H1 (cell line): Measurements from ENCODE around the gene ARPC2. TPM values are rescaled to one million over a fixed set of nuclear protein-coding genes. Genes with fewer than 3 reads are reported as not detected.

Experiments used
- CTCF ChIA-PET: fragments of 300-600 bp; sonication (Branson Sonifier 250); formaldehyde crosslinking; loops from one replicate; lab custom pipeline; 2021; ENCODE audit not compliant: partially characterized antibody; lab: Charles Lee
- POLR2A ChIA-PET: fragments of 300-600 bp; sonication (Branson Sonifier 250); formaldehyde crosslinking; loops from one replicate; lab custom pipeline; 2021; ENCODE audit warnings: inconsistent platforms; ENCODE audit not compliant: partially characterized antibody; lab: Charles Lee
- DNase-seq, 2 experiments: peaks; one replicate each; pipeline versions ENCODE4 v3.0.0 to v3.0.0-alpha.2; 2010 to 2022; ENCODE audit warnings: low spot score in 2 of 2, low read depth in 1 of 2, mixed read lengths in 1 of 2
- FAIRE-seq: peaks from 2 replicates; lab custom pipeline; 2011; peaks lifted over from hg19 to GRCh38; lab: Jason Lieb, UNC
- H2AFZ ChIP-seq: 2 replicates; pipeline ENCODE4 v1.8.1; 2012; ENCODE audit warnings: low read length, inconsistent platforms
- H2AK5ac ChIP-seq: 2 replicates; pipeline ENCODE4 v1.6.1; 2013; ENCODE audit warnings: low read depth, low read length
- H2BK120ac ChIP-seq: replicated peaks from 2 replicates; pipeline ENCODE3; 2013; ENCODE audit warnings: low read depth, low read length, inconsistent platforms
- H2BK12ac ChIP-seq: 2 replicates; pipeline ENCODE4 v1.6.1; 2013; ENCODE audit warnings: low read depth, low read length
- H2BK15ac ChIP-seq: 2 replicates; pipeline ENCODE4 v1.6.1; 2013; ENCODE audit warnings: low read length
- H2BK20ac ChIP-seq: 2 replicates; pipeline ENCODE4 v1.6.1; 2013; ENCODE audit warnings: low read length
- H2BK5ac ChIP-seq: 2 replicates; pipeline ENCODE4 v1.6.1; 2013; ENCODE audit warnings: low read depth, low read length
- H3K14ac ChIP-seq: 2 replicates; pipeline ENCODE4 v1.6.1; 2013; ENCODE audit warnings: inconsistent platforms; ENCODE audit not compliant: insufficient read length
- H3K18ac ChIP-seq: 2 replicates; pipeline ENCODE4 v1.6.1; 2013; ENCODE audit warnings: low read length; ENCODE audit errors: extremely low read depth
- H3K23ac ChIP-seq: 2 replicates; pipeline ENCODE4 v1.6.1; 2013; ENCODE audit warnings: inconsistent platforms; ENCODE audit not compliant: insufficient read length
- H3K23me2 ChIP-seq: 2 replicates; pipeline ENCODE4 v1.6.1; 2013; ENCODE audit warnings: low read depth, low read length
- H3K27ac ChIP-seq: 2 replicates; pipeline ENCODE4 v1.6.1; 2011; ENCODE audit warnings: low read depth, low read length, inconsistent platforms
- H3K27me3 ChIP-seq, 4 experiments: replicated peaks in 1 of 4; 1 replicate in 1 of 4; 2 replicates in 3 of 4; pipeline versions ENCODE4 v1.6.1 to v1.8.1; 2011 to 2013; ENCODE audit warnings: low read length in 3 of 4, mild to moderate bottlenecking in 3 of 4, inconsistent platforms in 2 of 4, mixed read lengths in 2 of 4, moderate library complexity in 1 of 4; ENCODE audit not compliant: control insufficient read depth in 3 of 4, insufficient read depth in 3 of 4; ENCODE audit errors: extremely low read depth in 1 of 4
- H3K36me3 ChIP-seq, 4 experiments: 2 replicates each; pipeline versions ENCODE4 v1.6.1 to v1.8.1; 2011 to 2013; ENCODE audit warnings: mild to moderate bottlenecking in 4 of 4, low read length in 3 of 4, moderate library complexity in 2 of 4, control low read depth in 1 of 4, inconsistent platforms in 1 of 4; ENCODE audit not compliant: insufficient read depth in 4 of 4, control insufficient read depth in 2 of 4
- H3K4ac ChIP-seq: replicated peaks from 2 replicates; pipeline ENCODE3; 2013; ENCODE audit warnings: low read length, low read depth, mixed read lengths, inconsistent platforms; ENCODE audit not compliant: insufficient read length
- H3K4me1 ChIP-seq, 4 experiments: replicated peaks in 1 of 4; 1 replicate in 1 of 4; 2 replicates in 3 of 4; pipeline versions ENCODE4 v1.6.1 to v1.8.1; 2011 to 2013; ENCODE audit warnings: low read length in 3 of 4, inconsistent platforms in 2 of 4, mixed read lengths in 1 of 4; ENCODE audit not compliant: insufficient read depth in 4 of 4, control insufficient read depth in 3 of 4
- H3K4me2 ChIP-seq, 2 experiments: 2 replicates each; pipeline versions ENCODE4 v1.6.1 to v1.8.1; 2011 to 2013; ENCODE audit warnings: low read depth in 2 of 2, low read length in 2 of 2, control low read depth in 1 of 2, inconsistent platforms in 1 of 2, mild to moderate bottlenecking in 1 of 2; ENCODE audit not compliant: insufficient read depth in 1 of 2
- H3K4me3 ChIP-seq, 4 experiments: fragments of 200-600, 300-600 bp in 1 of 4; sonication (generic), shearing (Covaris generic), sonication (Bioruptor Twin) in 1 of 4; 2 replicates each; pipeline versions ENCODE4 v1.5.1 to v1.8.1; 2011 to 2016; ENCODE audit warnings: low read length in 4 of 4, low read depth in 3 of 4, control low read depth in 2 of 4, inconsistent platforms in 2 of 4, mild to moderate bottlenecking in 2 of 4, mixed read lengths in 1 of 4, moderate library complexity in 1 of 4; ENCODE audit not compliant: insufficient read depth in 2 of 4; ENCODE audit errors: extremely low read depth in 1 of 4
- H3K56ac ChIP-seq: replicated peaks from 2 replicates; pipeline ENCODE3; 2013; ENCODE audit warnings: low read depth, mild to moderate bottlenecking, mixed read lengths, low read length, inconsistent platforms; ENCODE audit not compliant: insufficient read length
- H3K79me1 ChIP-seq: 2 replicates; pipeline ENCODE4 v1.6.1; 2013; ENCODE audit warnings: low read depth, low read length, control low read depth
- H3K79me2 ChIP-seq, 2 experiments: 2 replicates each; pipeline versions ENCODE4 v1.6.1 to v1.8.1; 2012 to 2013; ENCODE audit warnings: low read length in 2 of 2, mild to moderate bottlenecking in 2 of 2, inconsistent platforms in 1 of 2; ENCODE audit not compliant: insufficient read depth in 2 of 2, control insufficient read depth in 1 of 2
- H3K9ac ChIP-seq, 4 experiments: replicated peaks in 1 of 4; 1 replicate in 1 of 4; 2 replicates in 3 of 4; pipeline versions ENCODE4 v1.6.1 to v1.8.1; 2011 to 2013; ENCODE audit warnings: low read depth in 3 of 4, low read length in 3 of 4, control low read depth in 2 of 4, mild to moderate bottlenecking in 2 of 4, moderate library complexity in 2 of 4, inconsistent platforms in 1 of 4; ENCODE audit errors: extremely low read depth in 1 of 4
- H3K9me3 ChIP-seq, 2 experiments: 2 replicates each; pipeline versions ENCODE4 v1.6.1 to v1.8.1; 2012 to 2013; ENCODE audit warnings: mild to moderate bottlenecking in 2 of 2, moderate library complexity in 2 of 2, control low read depth in 1 of 2, inconsistent platforms in 1 of 2, low read depth in 1 of 2, low read length in 1 of 2, mixed read lengths in 1 of 2; ENCODE audit not compliant: insufficient read depth in 2 of 2
- H4K20me1 ChIP-seq, 2 experiments: replicated peaks in 1 of 2; 2 replicates each; pipeline versions ENCODE3 to v1.8.1; 2011 to 2013; ENCODE audit warnings: inconsistent platforms in 2 of 2, low read length in 2 of 2, mild to moderate bottlenecking in 1 of 2; ENCODE audit not compliant: insufficient read depth in 2 of 2, control insufficient read depth in 1 of 2
- H4K5ac ChIP-seq: 2 replicates; pipeline ENCODE4 v1.6.1; 2013; ENCODE audit warnings: low read length, low read depth, mixed read lengths, inconsistent platforms; ENCODE audit not compliant: insufficient read length
- H4K8ac ChIP-seq: 2 replicates; pipeline ENCODE4 v1.8.0; 2013; ENCODE audit warnings: mild to moderate bottlenecking, moderate library complexity, low read length, inconsistent platforms; ENCODE audit not compliant: insufficient read depth; ENCODE audit errors: extremely low read depth
- H4K91ac ChIP-seq: replicated peaks from 2 replicates; pipeline ENCODE3; 2013; ENCODE audit warnings: low read length, mixed read lengths, inconsistent platforms; ENCODE audit not compliant: insufficient read length
- ZNF274 ChIP-seq: IDR thresholded peaks from 2 replicates; pipeline ENCODE4 v1.7.0; 2012; ENCODE audit warnings: low read length, borderline replicate concordance; ENCODE audit errors: extremely low read depth
- WGBS, 2 experiments: shearing (Covaris generic) in 1 of 2; methylation state at CpG; one replicate each; pipeline versions ENCODE4 v1.1.6 to v1.1.7; 2013 to 2015; ENCODE audit warnings: low lambda C conversion rate in 2 of 2, mixed read lengths in 2 of 2, inconsistent platforms in 1 of 2, low coverage in 1 of 2, missing lambda C conversion rate in 1 of 2; ENCODE audit not compliant: insufficient replicate concordance in 2 of 2, insufficient coverage in 1 of 2, insufficient read length in 1 of 2; ENCODE audit errors: extremely low coverage in 1 of 2, missing lambda C conversion rate in 1 of 2; 5-methylcytosine and 5-hydroxymethylcytosine counted together
- polyA plus RNA-seq, 7 experiments: library from polyadenylated mRNA; depleted of rRNA in 3 of 7; stranded (reverse) in 5 of 7; unstranded in 2 of 7; fragments of >200 nt in 5 of 7; fragments of 200-250 nt in 2 of 7; gene quantifications; 1 replicate in 5 of 7; 2 replicates in 1 of 7; 4 replicates in 1 of 7; pipeline versions ENCODE4 v1.2.1 to v1.2.3, GENCODE V29; 2011 to 2013; ENCODE audit warnings: missing spikeins in 2 of 7, mixed read lengths in 2 of 7
- total RNA-seq: library from RNA; stranded (reverse); fragmentation: NEBNext Ultra II Directional; extraction: Animal tissue kit (Norgen Biotek cat#: 25700); gene quantifications from 2 replicates; pipeline ENCODE4 v1.2.1, GENCODE V29; 2021
- TF ChIP-seq, protein P1 (sequence below): IDR thresholded peaks from 2 replicates; pipeline ENCODE4 v1.6.1; 2012; ENCODE audit warnings: inconsistent platforms

ARPC2 gene
- total and polyA plus RNA-seq, 2 of the 8 experiments (the other 6 are each of a cell fraction or from before 2014, with no cell fraction given): 174 to 195 TPM

DNA sequence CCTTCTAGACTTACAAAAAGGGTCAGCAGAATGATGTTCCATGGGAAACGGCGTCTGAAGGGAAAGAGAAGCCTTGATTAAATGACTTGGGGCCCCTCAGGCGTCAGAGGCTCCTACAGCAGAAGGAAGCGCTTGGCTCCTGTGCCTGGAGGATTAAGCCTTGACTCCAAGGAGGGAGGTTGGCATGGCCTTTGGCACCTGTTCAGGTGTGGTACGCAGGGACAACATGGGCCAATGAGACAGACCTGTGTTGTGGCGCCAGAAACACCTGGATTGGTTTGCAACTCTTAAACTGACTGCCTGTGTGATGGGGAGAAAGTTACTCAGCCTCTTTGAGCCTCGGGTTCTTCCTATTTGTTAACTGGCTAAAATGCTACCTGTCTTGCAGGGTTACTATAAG lies 60.9 kb downstream of the ARPC2 start:
- Histone ChIP-seq H3K36me3 (peaks cover 0 to 41% (median 9%) of the 10 kb centered on the region in 4 experiments; a peak in 6 of 8 replicates), H4K20me1 (peaks cover 0 to 18% of the 10 kb centered on the region in 2 experiments), H3K23ac (no peak overlapping the region), H2AK5ac (no peak overlapping the region), H4K91ac (no peak overlapping the region), H4K8ac (no peak overlapping the region), H2BK120ac (no peak overlapping the region), H3K79me1 (no peaks in the 10 kb centered on the region), H3K56ac (no peak overlapping the region), H3K9me3 (no peaks in the 10 kb centered on the region), H3K18ac (no peak overlapping the region), H2BK5ac (no peak overlapping the region), H3K79me2 (no peaks in the 10 kb centered on the region), H2AFZ (no peak overlapping the region), H3K4me2 (no peak overlapping the region), H2BK20ac (no peak overlapping the region), H3K9ac (no peak overlapping the region), H3K4me1 (peaks cover 0 to 1% (median 0%) of the 10 kb centered on the region in 4 experiments; a peak in 2 of 7 replicates), H2BK15ac (no peak overlapping the region), H3K4ac (no peak overlapping the region), H3K4me3 (no peak overlapping the region), H3K23me2 (no peaks in the 10 kb centered on the region), H4K5ac (no peak overlapping the region), H3K27ac (no peak overlapping the region), H2BK12ac (no peak overlapping the region), H3K14ac (no peak overlapping the region), H3K27me3 (no peaks in the 10 kb centered on the region)
- TF ChIP-seq, protein P1, sequence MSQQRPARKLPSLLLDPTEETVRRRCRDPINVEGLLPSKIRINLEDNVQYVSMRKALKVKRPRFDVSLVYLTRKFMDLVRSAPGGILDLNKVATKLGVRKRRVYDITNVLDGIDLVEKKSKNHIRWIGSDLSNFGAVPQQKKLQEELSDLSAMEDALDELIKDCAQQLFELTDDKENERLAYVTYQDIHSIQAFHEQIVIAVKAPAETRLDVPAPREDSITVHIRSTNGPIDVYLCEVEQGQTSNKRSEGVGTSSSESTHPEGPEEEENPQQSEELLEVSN: no peak
- no peak for TF ChIP-seq ZNF274
- no peak for DNase-seq
- FAIRE-seq: no peak
- WGBS, 2 experiments: 73% methylated on average over 7 of the region's 7 CpGs; no CpG with 5 or more reads in 1 of the 2 experiments
- ChIA-PET POLR2A (interaction anchor here (1.1 kb wide), 1 partner anchor 9 kb away, joined by 4 read pairs; no protein-coding TSS in a partner anchor), CTCF (no interaction called here)
